Gastrocnemius medialis (tissue), 4 donors: ENCODE measurements around the gene PACS2. TPM values are rescaled to one million over a fixed set of nuclear protein-coding genes. Genes with fewer than 3 reads are reported as not detected.

Experiments used
- ATAC-seq, 2 donors: fragments of 150-250 bp; one replicate each; pipeline ENCODE4 v1.9.1; 2016
- DNase-seq, 2 donors: peaks; one replicate each; pipeline ENCODE4 v3.0.0-alpha.2; 2019
- H3K27ac ChIP-seq, 4 donors: fragments of 200-600 bp; sonication (generic); 1 replicate in 1 of 4; 2 replicates in 3 of 4; pipeline ENCODE4 v1.5.1; 2016 to 2018; ENCODE audit warnings: mild to moderate bottlenecking in 2 of 4, moderate library complexity in 1 of 4
- H3K27me3 ChIP-seq, 3 donors: fragments of 200-600 bp; sonication (generic) in 2 of 3; 1 replicate in 1 of 3; 2 replicates in 2 of 3; pipeline versions ENCODE4 v1.5.1 to v1.6.0; 2016 to 2019; ENCODE audit warnings: mild to moderate bottlenecking in 1 of 3, moderate library complexity in 1 of 3
- H3K36me3 ChIP-seq, 2 donors: fragments of 200-600 bp; sonication (generic) in 1 of 2; one replicate each; pipeline ENCODE4 v1.5.1; 2017 to 2018
- H3K4me1 ChIP-seq, 2 donors: fragments of 200-600 bp; sonication (generic) in 1 of 2; one replicate each; pipeline ENCODE4 v1.5.1; 2016 to 2017; ENCODE audit warnings: mild to moderate bottlenecking in 2 of 2
- H3K4me3 ChIP-seq, 4 donors: fragments of 200-600 bp; sonication (generic) in 3 of 4; 1 replicate in 1 of 4; 2 replicates in 3 of 4; pipeline ENCODE4 v1.5.1; 2016 to 2019; ENCODE audit warnings: mild to moderate bottlenecking in 2 of 4
- H3K9me3 ChIP-seq, 3 donors: fragments of 200-600 bp; sonication (generic) in 2 of 3; 1 replicate in 1 of 3; 2 replicates in 2 of 3; pipeline ENCODE4 v1.5.1; 2016 to 2019
- POLR2A ChIP-seq, 2 donors: fragments of 450-650 bp; IDR thresholded peaks; one replicate each; pipeline ENCODE4 v1.6.1; 2017; ENCODE audit warnings: antibody characterized with exemption in 2 of 2, mild to moderate bottlenecking in 2 of 2, moderate library complexity in 2 of 2
- in situ Hi-C, 4 donors: fragments of 200-750 bp; cut with MboI; loops; one replicate each; pipeline versions ENCODE4 v1.15.0 to v1.8.0; 2017; ENCODE audit warnings: low sequenced_read_pairs in 4 of 4
- intact Hi-C: fragments of 100-400 bp; cut with DNase I; formaldehyde crosslinking; loops from one replicate; pipeline ENCODE4 v1.15.1; 2023; ENCODE audit warnings: low total_unique reads
- total RNA-seq, 4 donors: library from RNA; depleted of rRNA; stranded (reverse); fragments of >200 nt; gene quantifications; one replicate each; pipeline versions ENCODE4 v1.1.0 to v1.2.3, GENCODE V29; 2016
- TF ChIP-seq, protein P1 (sequence below), 5 experiments: fragments of 450-650 bp in 3 of 5; fragments of 200-600 bp in 2 of 5; sonication (generic) in 2 of 5; IDR thresholded peaks in 4 of 5; conservative IDR thresholded peaks in 1 of 5; 1 replicate in 4 of 5; 2 replicates in 1 of 5; pipeline ENCODE4 v1.5.1; 2016 to 2019; ENCODE audit warnings: antibody characterized with exemption in 5 of 5, mild to moderate bottlenecking in 3 of 5, moderate library complexity in 3 of 5

The PACS2 gene
- total RNA-seq, 4 donors from 2014 or later: 81.0 to 115 (median 93.1) TPM

DNA sequence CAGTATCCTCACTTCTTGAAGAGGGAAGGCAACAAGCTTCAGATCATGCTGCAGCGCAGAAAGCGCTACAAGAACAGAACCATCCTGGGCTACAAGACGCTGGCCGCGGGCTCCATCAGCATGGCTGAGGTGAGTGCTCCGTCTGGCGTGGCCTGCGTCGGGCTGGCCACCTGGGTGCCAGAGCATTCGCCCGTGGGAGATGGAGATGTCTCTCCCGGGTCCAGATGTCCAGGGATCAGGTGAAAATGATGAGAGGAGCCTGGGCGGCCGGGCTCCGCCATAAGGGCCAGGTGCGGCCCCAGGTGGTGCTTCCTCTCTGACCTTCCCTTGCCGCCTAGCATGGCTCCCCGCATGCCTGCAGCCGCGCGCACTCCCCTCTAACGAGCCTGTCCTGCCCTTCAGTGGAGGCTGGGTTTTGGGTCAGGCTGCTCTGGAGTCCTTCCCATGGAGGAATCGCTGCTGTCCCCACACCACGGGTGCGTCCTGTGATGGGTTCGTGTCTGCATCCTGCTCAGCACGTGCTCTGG, 40.6 kb downstream of the PACS2 start:
- TF ChIP-seq, protein P1, sequence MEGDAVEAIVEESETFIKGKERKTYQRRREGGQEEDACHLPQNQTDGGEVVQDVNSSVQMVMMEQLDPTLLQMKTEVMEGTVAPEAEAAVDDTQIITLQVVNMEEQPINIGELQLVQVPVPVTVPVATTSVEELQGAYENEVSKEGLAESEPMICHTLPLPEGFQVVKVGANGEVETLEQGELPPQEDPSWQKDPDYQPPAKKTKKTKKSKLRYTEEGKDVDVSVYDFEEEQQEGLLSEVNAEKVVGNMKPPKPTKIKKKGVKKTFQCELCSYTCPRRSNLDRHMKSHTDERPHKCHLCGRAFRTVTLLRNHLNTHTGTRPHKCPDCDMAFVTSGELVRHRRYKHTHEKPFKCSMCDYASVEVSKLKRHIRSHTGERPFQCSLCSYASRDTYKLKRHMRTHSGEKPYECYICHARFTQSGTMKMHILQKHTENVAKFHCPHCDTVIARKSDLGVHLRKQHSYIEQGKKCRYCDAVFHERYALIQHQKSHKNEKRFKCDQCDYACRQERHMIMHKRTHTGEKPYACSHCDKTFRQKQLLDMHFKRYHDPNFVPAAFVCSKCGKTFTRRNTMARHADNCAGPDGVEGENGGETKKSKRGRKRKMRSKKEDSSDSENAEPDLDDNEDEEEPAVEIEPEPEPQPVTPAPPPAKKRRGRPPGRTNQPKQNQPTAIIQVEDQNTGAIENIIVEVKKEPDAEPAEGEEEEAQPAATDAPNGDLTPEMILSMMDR (IDR thresholded peaks at IDR 0.05 in 4 of 5, conservative IDR thresholded peaks at IDR 0.05 in 1 of 5): no peak
- TF ChIP-seq POLR2A (IDR thresholded peaks at IDR 0.05): no peak
- peaks cover 4 to 6% of the 10 kb centered on the region in 2 donors for H3K4me1 ChIP-seq
- intact Hi-C loops (no loop called here), in situ Hi-C loops (loop anchor here in 2 of 4 donors (25.0 kb wide), 2 partner anchors 132 to 268 kb away; partner anchors contain the start of genes CRIP1 (in 1 of the 2) and TEDC1 (in 1 of the 2))
- ATAC-seq (no peak), DNase-seq (no peak)
- no peaks in the 10 kb centered on the region for H3K36me3 ChIP-seq
- H3K9me3 ChIP-seq: no peaks in the 10 kb centered on the region
- no peaks in the 10 kb centered on the region for H3K27me3 ChIP-seq
- no peak overlapping the region for H3K27ac ChIP-seq
- no peak overlapping the region for H3K4me3 ChIP-seq

DNA sequence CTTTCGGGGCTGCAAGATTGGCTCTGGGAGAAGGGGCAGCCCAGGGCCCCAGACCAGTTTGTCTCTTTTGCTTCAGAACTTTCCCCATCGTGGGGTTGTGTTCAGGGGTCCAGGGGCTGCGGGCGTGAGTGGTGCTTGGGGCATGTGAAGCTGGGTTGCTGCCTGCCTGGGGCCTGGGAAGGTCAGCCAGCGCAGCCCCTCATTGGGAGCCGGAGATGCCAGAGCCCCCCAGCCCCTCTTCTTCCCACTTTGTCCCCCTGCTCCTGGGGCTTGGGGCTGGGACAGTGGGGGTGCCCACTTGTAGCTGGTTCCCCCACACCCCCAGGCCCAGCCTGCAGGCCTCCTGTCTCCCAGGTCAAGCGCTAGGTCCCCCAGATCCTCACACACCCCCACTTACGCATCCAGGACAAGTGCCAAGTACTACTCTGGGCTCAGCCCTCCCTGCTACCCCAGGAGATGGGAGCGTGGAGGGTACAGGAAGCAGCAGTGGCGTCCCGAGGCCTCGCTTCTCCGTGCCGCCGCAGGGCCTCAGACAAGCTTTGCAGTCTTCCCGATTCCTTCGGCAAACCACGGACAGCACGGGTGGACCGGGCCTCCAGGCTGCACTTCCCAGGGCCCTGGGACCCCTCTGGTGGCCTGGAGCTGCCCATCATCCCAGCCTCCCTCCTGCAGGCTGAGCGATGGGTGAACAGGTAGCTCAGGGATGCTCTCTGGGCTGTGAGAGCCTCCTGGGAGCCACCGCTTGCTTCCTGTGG, 41.5 kb downstream of the PACS2 start:
- Histone ChIP-seq H3K9me3 (no peaks in the 10 kb centered on the region), H3K36me3 (no peaks in the 10 kb centered on the region), H3K4me1 (peaks cover 4 to 6% of the 10 kb centered on the region in 2 donors), H3K4me3 (no peak overlapping the region), H3K27me3 (no peaks in the 10 kb centered on the region), H3K27ac (no peak overlapping the region)
- in situ Hi-C loops: loop anchor here in 2 of 4 donors (25.0 kb wide), 2 partner anchors 131 to 269 kb away; partner anchors contain the start of genes CRIP1 (in 1 of the 2) and TEDC1 (in 1 of the 2)
- no peak for TF ChIP-seq POLR2A (IDR thresholded peaks at IDR 0.05)
- TF ChIP-seq, protein P1 (IDR thresholded peaks at IDR 0.05 in 4 of 5, conservative IDR thresholded peaks at IDR 0.05 in 1 of 5): no peak
- DNase-seq: no peak
- intact Hi-C loops: no loop called here
- no peak for ATAC-seq

DNA sequence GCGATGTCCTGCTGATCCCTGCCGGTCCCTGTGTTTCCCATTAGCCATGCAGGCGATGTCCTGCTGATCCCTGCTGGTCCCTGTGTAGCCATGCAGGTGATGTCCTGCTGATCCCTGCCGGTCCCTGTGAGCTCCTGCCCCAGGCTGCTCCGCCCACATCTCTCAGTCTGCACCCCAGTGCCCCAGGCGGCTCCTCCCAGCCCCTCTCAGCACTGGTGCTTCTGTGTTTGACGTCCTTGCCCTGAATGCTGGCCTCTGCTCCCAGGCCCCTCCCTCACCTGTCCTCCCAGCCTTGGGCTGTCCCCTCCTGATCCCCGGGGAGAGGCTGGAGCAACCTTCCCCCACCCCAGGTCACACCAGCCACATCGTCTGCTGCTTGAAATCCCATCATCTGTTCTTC, 42.4 kb downstream of the PACS2 start:
- TF ChIP-seq, protein P1 (IDR thresholded peaks at IDR 0.05 in 4 of 5, conservative IDR thresholded peaks at IDR 0.05 in 1 of 5): no peak
- TF ChIP-seq POLR2A (IDR thresholded peaks at IDR 0.05): no peak
- Histone ChIP-seq H3K27ac (no peak overlapping the region), H3K36me3 (no peaks in the 10 kb centered on the region), H3K27me3 (no peaks in the 10 kb centered on the region), H3K9me3 (no peaks in the 10 kb centered on the region), H3K4me1 (peaks cover 2% of the 10 kb centered on the region in 2 donors), H3K4me3 (no peak overlapping the region)
- ATAC-seq: no peak
- intact Hi-C loops: no loop called here
- DNase-seq: no peak
- in situ Hi-C loops: loop anchor here in 2 of 4 donors (25.0 kb wide), 2 partner anchors 130 to 270 kb away; partner anchors contain the start of genes CRIP1 (in 1 of the 2) and TEDC1 (in 1 of the 2)

DNA sequence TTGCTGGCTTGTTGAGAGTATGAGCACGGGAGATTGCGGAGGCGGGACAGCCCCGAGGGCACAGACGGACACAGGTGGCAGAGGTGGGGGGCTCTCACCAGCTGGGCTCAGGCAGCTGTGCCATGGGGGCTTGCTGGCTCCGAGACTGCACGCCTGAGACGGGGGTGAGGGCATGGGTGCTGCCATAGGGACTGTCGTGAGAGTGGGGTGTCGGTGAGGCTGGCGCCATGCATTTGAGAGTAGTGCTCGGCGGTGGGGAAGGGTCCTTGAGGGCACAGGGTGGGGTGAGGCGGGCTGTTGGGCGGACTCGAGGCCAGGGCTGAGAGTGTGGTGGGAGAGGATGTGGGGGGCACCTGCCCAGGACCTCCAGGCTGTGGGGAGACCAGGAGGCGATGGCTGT, 43.1 kb downstream of the PACS2 start:
- in situ Hi-C loops (loop anchor here in 2 of 4 donors (25.0 kb wide), 2 partner anchors 130 to 270 kb away; partner anchors contain the start of genes CRIP1 (in 1 of the 2) and TEDC1 (in 1 of the 2)), intact Hi-C loops (no loop called here)
- Histone ChIP-seq H3K27ac (no peak overlapping the region), H3K4me3 (no peak overlapping the region), H3K4me1 (no peaks in the 10 kb centered on the region), H3K9me3 (no peaks in the 10 kb centered on the region), H3K36me3 (no peaks in the 10 kb centered on the region), H3K27me3 (no peaks in the 10 kb centered on the region)
- DNase-seq: no peak
- TF ChIP-seq POLR2A (IDR thresholded peaks at IDR 0.05): no peak
- TF ChIP-seq, protein P1 (IDR thresholded peaks at IDR 0.05 in 4 of 5, conservative IDR thresholded peaks at IDR 0.05 in 1 of 5): no peak
- no peak for ATAC-seq
